RPMI8226 (cell line): ENCODE data around the gene ABCC1.

Experiments used
- DNase-seq: peaks from one replicate; pipeline ENCODE4 v3.0.0-alpha.2; 2015

ABCC1 gene

DNA sequence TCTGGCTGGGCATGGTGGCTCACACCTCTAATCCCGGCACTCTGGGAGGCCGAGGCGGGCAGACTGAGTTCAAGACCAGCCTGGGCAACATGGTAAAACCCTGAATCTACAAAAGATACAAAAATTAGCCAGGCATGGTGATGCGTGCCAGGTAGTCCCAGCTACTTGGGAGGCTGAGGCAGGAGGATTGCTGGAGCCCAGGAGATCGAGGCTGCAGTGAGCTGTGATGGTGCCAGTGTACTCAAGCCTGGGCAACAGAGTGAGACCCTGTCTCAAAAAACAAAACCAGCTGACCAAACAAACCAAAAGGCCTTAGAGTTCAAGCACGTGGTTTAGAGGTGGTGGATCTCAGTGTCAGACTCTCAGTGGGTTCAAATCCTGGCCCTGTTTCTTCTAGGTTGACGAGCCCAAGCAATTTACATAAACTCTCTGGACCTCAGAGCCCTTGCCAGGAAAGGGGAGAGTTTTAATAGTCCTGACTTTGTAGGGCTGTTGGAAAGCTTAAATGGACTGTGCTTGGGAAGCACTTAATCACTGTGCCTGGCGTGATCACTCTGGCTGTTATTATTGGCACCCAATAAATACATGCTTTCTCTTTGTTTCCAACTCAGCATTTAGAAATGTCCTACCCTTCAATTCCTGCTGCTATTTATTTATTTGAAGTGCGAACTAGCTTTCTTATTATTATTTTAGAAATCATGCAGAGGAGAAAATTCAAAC, 44.7 kb downstream of the ABCC1 start:
- DNase-seq, result no peak

DNA sequence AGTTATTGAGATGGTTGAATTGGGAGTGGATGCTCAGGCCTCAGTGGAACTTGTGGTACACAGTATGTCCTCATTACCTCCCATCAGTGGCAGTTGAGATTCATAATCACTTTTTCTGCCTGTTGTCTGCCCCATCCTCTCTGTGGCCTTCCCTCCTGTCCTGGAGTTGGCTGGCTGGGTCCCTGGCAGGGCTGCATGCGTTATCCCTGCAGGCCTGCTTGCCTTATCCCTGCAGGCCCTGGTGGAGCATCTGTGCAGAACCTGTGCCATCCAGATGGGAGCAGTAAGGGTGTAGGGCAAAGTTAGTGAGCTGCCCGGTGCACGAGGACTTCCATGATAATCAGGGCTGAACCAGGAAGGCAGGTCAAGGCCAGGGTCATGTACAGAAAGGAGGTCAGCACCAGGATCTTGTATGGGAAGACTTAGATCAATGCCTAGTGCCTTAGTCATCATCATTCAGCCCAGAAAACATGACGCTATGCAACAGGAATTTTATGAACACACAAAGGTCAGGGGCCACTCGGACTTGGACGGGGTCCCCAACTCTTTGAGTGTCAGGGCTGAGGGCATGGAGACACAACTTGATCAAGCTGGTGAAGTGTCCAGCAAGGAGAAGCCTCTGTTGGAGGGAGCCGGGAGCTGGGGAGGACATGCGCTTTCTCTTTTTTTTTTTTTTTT, 47.2 kb downstream of the ABCC1 start:
- DNase-seq, result no peak

DNA sequence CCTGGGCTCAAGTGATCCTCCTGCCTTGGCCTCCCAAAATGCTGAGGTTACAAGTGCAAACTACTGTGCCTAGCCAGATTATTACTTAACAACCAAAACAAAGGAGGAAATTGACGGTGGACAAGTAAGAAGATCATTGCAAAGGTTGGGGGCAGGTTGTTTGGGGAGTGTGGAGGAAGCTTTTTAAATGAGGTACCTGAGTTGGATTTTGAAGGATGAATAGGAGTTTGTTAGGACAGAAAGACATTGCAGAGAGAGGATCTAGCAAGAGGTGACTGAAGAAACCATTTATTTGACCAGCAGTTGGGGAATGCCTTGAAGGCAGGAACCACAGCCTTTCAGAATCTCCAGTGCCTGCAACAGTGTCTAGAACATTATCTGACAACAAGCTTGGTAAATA, 51.3 kb downstream of the ABCC1 start:
- no peak for DNase-seq

DNA sequence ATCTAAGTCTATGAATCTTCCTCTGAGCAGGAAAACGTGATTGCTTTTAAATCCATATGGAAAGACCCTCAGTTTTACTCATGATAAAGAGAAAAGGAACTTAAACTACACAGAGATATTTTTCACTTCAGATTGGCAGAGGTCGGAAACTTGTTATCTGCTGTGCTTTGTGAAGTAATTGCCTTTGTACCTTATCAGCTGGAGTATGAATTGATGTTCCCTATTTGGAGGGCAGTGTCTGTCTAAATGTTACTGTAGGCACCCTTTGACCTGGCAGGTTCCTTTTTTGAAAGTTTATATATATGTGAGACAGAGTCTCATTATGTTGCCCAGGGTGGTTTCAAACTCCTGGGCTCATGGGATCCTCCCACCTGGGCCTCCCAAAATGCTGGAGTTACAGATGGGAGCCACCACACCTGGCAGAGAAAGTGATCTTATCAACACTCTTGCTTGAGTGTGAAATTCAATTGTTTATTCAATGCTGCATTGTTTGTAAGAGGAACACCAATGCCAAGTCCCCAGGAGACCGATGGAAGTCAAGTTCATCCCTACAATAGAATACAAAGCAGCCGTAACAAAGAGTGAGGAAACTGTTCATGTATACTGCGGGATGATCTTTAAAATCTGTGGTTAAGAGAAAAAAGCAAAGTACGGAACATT, 52.3 kb downstream of the ABCC1 start:
- DNase-seq, result no peak

DNA sequence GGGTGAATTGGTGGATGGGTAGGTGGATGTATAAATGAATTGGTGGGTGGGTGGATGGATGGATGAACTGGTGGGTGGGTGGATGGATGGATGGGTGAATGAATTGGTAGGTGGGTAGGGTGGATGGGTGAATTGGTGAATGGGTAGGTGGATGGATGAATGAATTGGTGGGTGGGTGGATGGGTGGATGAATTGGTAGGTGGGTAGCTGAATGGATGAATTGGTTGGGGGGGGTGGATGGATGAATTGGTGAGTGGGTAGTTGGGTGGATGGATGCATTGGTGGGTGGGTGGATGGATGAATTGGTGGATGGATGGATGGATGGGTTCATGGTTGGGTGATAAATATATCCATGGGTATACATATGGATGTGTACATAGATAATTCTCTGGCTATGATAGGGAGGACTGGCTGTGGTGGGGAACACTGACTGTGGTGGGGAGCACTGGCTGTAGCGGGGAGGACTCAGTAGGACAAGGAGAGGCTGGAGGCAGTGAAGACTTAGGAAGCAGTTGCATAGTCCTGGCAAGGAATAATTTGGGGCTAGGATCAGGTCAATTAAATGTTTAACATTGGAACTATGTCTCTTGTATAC, 54.4 kb downstream of the ABCC1 start:
- DNase-seq, result no peak

DNA sequence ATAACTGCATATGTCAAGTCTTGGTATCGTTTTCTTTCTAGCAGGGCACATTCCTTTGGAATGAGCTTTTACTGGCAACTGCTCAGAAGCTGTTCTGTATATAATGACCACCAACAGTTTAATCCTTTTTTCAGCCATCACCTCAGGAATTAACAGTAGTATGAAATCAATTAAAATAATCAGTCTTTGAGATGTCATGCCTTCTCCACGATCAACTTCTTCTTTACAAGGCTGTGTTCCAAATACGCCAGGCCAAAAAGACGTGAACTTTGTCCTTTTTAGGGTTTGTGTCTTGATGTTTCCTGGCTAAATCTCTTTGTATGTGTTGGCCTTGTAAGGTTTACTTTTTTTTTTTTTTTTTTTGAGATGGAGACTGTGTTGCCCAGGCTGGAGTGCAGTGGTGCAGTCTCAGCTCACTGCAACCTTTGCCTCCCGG, 54.9 kb downstream of the ABCC1 start:
- DNase-seq, result no peak

DNA sequence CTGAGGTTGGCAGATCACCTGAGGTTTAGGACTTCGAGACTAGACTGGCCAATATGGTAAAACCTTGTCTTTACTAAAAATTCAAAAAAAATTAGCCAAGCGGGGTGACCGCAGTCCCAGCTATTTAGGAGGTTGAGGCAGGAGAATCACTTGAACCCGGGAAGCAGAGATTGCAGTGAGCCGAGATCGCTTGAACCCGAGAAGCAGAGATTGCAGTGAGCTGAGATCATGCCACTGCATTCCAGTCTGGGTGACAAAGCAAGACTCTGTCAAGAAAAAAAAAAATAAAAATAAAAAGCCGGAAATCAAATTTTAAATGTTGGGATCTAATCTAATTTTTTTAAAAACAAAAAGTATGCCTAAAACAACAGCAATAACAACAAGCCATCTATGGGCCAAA, 56.3 kb downstream of the ABCC1 start:
- no peak for DNase-seq

DNA sequence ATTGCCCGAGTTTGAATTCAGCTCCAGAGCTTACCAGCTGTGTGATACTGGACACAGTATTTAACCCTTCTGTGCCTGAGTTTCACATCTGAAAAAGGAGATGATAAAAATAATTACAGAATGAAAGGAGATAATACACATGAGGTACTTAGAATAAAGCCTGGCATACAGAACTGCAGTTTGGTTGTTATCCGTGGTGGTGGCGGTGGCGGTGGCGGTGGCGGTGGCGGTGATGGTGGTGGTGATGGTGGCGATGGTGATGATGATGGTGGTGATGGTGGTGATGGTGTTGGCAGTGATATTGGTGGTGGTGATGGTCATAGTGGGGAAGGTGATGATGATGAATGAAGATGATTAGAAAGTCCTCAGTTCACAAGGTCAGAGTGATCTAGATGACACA, 57.2 kb downstream of the ABCC1 start:
- no peak for DNase-seq

DNA sequence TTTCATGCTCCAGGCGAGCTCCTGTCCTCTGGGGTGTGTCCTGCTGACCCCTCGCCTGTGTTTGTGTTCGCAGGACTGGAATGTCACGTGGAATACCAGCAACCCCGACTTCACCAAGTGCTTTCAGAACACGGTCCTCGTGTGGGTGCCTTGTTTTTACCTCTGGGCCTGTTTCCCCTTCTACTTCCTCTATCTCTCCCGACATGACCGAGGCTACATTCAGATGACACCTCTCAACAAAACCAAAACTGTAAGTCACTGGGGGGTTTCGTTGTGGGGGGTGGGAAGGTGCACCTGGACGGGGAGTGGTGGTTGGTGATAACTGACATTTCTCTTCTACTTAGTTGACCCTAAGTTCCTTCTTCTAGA, 58.3 kb downstream of the ABCC1 start:
- peak; percentile 71 for DNase-seq

DNA sequence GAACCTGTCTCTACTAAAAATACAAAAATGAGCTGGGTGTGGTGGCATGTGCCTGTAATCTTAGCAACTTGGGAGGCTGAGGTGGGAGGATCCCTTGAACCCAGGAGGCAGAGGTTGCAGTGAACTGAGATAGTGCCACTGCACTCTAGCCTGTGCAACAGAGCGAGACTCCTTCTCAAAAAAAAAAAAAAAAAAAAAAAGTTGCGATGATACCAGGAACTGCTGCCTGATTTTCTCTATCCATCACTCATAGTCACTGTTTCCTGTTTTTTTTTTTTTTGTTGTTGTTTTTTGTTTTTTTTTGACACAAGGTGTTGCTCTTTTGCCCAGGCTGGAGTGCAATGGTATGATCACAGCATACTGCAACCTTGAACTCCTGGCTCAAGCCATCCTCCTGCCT, 59.2 kb downstream of the ABCC1 start:
- no peak for DNase-seq

DNA sequence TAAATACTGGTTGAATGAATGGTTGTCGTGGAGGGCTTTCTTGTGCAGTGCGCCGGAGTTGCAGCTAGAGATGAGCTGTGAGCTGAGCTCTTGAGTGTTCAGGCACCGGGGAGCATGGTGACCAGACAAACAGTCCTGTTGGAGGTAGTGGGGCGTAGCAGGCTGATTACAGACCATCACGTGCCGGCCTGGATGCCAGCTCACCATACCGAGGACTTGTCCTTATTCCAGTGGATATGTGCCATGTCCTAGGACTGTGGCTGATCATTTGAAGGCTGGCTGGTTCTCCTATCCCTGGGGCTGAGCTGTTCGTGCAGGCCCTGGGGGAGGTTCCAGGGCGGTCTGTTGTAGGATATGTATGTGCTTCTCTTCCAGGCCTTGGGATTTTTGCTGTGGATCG, 60.0 kb downstream of the ABCC1 start:
- no peak for DNase-seq

DNA sequence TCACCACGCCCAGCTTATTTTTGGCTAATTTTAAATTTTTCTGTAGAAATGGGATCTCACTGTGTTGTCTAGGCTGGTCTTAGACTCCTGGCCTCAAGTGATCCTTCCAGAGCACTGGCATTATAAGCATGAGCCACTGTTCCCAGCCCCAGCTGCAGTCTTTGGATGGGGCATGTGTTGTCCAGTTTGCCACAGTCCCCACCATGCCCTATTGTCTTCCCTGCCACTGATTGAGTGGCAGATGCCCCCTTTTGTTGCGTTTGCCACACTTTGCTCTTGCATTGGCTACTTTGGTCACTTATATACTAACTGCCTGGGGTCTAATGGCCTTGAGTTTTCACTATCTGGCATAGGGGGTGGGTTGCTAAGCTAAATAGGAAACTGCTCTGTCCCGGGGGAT, 60.8 kb downstream of the ABCC1 start:
- no peak for DNase-seq

DNA sequence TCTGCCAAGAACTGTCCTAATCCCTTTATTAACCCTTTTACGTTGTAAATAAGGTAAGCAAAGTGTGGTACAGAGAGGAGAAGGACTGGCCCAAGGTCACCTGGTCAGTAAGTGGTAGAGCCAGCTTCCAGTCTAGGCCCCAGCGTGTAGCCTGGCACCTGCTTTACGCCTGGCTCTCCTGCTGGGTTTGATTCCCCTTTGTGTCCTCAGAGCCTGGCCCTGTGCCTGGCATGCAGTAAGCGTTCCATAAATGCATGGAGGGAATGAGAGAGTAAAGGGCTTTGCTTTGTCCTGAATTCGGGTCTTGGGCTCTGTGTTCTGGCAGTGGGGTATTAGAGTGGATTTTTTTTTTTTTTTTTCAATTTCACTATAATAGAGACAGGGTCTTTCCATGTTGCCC, 62.7 kb downstream of the ABCC1 start:
- no peak for DNase-seq

DNA sequence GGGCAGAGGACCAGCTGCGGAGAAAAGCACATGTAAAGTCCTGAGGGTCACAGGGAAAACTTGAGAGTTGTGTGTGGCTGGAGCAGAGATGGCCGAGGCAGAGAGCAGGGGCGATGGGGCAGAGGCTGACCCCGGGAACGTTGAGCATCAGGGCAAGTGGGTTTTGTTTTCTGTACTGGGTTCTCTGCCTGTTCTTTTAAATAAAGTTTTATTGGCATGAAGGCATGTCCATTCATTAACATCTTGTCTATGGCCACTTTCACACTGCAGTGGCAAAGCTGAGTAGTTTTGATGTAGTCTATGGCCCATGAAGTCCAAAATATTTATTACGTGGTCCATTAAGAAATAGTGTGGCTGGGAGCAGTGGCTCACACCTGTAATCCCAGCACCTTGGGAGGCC, 64.4 kb downstream of the ABCC1 start:
- no peak for DNase-seq

DNA sequence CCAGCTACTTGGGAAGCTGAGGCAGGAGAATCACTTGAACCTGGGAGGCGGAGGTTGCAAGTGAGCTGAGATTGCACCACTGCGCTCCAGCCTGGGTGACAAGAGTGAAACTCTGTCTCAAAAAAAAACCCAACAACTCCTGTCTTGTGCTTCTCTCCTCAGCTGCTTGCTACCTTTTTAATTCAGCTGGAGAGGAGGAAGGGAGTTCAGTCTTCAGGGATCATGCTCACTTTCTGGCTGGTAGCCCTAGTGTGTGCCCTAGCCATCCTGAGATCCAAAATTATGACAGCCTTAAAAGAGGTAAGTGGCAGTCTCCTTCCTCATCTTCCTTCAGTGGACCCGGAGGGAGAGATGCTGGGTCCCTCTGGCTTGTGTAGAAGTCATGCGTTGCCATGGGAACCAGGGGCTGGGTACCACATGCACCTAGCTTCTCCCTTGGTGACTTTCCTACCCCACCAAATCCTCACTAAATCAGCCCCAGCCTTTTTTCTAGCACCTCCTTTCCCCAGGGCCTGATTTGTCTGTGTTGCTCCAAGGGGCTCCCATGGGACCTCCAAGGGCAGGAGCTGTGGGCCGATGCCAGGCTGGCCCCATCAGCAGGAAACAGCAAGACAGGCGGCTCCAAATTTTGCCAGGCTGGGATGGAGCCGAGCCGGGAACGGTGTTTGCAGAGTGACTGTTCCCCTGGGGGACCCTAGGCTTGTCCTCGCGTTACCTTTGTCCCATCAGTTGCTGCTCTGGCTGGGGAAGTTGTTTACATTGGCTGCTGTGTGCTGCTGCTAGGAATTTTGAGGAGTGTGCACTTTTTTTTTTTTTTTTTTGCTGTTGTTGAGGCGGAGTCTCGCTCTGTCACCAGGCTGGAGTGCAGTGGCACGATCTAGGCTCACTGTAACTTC, 65.2 kb downstream of the ABCC1 start:
- no peak for DNase-seq

DNA sequence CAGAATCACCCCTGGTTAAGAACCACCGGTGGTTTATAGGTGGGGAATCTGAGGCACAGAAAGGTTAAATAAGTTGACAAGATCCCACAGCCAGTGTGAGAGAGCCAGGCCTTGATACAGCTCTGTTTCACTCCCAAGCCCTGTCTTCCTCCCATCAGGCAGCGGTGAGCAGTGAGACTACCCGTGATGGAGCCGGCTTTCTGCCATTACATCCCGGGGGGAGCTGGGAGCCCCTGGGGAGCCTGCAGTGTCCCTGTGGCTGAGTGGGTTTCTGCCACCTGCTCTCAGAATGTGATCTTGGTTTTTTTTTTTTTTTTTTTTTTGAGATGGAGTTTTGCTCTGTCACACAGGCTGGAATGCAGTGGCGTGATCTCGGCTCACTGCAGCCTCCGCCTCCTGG, 66.4 kb downstream of the ABCC1 start:
- no peak for DNase-seq

DNA sequence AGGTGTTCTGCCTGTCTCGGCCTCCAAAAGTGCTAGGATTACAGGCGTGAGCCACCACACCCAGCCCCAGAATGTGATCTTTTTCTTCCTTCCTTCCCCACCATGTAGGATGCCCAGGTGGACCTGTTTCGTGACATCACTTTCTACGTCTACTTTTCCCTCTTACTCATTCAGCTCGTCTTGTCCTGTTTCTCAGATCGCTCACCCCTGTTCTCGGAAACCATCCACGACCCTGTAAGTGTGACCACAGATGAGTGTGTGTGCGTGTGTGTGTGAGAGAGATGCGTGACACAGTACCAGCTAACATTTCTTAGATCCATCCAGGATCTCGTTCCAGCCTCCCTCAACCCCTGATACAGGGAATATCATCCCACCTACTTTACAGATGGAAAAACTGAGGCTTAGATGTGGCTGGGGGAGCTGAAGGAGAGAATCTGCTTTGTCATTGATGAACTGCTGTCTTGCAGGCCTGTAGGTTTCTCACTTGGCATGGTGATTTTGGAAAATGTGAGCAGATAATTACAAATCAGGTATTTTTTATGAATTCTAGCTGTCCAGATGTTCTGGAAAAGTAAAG, 67.1 kb downstream of the ABCC1 start:
- no peak for DNase-seq

DNA sequence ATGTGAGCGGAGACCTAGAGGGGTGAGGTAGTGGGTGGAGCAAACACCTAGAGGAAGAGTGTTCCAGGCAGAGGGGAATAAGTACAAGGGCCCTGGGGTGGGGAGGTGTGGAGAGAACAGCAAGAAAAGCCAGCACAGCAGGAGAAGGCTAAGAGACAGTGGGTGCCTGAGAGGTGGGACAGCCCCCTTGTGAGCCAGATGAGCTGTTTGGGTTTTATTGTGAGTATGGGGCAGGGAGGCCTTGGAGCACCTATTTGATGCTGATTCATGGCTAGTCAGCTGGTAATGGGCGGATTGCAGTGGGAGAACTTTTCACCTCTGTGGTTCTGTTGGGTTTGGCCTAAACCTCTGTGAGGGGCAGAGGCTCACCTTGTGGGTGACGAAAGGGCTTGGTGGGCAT, 68.4 kb downstream of the ABCC1 start:
- no peak for DNase-seq

DNA sequence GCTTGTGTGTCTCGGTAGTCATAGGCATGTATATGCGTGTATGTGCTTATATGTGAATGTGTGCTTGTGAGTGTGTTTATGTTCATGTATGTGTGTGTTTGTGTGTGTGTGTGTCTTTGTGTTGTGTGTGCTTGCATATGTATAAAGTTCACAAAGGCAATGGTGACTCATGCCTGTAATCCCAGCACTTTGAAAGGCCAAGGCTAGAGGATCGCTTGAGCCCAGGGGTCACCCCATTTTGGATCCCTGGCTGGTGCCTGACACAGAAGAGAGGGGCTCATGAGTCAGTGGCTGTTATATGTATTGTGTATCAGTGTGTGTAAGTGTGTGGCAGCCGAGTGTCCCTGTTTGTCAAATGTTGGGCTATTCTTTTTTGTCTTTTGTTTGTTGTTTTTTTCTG, 69.3 kb downstream of the ABCC1 start:
- DNase-seq, result no peak

DNA sequence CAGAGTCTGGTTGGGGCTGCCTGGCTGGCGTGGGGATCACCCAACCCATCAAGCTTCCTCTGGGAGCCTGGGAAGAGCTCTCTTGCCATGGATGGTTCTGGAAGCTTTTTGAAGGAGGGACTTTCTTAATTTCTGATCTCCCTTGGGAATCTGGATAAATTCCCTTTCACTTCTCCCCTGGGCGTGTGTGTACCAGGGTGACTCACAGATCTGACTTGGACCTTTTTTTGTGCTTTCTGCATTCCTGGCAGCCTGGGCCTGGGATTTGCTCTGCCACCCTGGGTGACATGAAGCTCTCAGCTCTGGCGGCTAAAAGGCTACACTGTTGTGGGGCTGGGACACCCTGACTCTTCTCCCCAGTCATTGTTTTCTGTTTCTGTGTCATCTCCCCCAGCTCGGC, 70.1 kb downstream of the ABCC1 start:
- no peak for DNase-seq

DNA sequence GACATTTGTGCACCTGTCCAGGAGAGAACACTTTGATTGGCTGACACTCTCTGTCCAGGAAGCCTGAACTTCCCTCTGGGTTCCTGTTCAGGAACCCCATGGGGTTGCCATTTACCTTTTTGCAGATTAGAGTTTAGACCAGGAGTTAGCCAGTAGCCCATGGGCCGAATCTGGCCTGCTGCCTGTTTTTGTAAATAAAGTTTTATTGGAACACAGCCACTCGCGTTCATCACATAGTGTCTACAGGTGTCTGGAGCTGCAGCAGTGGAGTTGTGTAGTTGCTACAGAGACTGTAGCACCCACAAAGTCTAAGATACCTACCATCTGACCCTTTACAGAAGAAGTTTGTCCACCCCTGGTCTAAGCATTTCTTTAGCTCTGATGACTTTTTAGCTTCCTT, 70.9 kb downstream of the ABCC1 start:
- DNase-seq, result no peak

DNA sequence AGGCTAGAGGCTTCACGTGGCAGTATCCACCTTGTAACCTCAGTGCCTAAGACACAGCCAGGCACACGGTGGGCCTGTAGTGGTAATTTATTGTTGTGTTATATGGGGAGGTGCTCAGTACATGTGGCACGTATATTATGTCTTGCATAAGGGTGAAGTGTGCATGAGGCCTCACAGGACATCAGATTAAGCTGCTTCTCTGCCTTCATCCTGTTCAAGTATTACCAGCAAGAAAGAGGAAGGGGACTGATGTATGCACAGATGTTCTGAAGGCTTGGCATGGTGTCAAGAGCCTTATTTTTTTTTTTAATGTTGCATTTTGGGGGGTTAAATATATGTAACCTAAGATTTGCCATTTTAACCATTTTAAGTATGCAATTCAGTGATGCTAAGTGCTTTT, 71.6 kb downstream of the ABCC1 start:
- no peak for DNase-seq

DNA sequence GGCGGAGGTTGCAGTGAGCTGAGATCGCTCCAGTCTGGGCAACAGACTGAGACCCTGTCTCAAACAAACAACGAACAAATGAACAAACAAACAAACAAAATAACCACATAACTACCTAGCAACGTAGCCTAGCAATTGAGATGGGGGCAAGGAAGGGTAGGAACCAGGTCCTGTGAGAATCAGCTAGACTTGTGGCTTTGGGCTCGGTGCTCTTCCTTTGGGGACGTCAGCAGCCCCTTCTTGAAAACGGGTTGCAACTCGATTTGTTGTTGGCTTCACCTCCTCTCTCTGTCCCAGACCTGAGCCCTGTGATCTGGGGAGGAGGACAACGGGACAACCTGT, 72.2 kb downstream of the ABCC1 start:
- no peak for DNase-seq
